Stimulated activated CD4-positive, alpha-beta T cell treated with anti-CD3 and anti-CD28 coated beads, TNF-alpha, amount 100 ng/mL, for 1 hour (primary cell): ENCODE measurements around the gene TPSAB1.
A peak's percentile ranks its signal among the peaks of the same experiment; 100 is the strongest.
"Not testable (repeated sequence)": the region's sequence is repeated elsewhere in the genome, so short reads cannot be mapped to it uniquely, and the experiment has no call there.

ENCODE experiments used
- DNase-seq, 3 donors: peaks; one replicate each; pipeline ENCODE4 v3.0.0-alpha.2; 2020; ENCODE audit warnings: low read depth in 3 of 3, low spot score in 1 of 3

Gene TPSAB1

DNA sequence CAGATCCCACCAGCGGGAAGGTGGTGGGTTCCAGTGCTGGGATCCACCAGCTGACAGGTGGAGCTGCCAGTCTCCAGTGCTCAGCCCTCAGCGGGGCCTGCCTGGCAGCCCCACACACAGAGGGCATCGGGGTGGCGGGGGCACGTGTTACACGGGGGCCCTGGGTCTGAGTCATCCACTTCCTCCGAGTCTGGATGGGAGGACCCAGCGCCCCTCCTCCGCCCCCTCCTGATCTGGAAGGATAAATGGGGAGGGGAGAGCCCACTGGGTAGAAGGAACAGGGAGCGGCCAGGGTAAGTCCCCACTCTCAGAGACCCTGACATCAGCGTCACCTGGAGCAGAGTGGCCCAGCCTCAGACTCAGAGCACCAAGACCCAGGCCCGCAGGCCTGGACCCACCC is at the start of gene TPSAB1:
Gene TPSAB1, plus strand, starts transcription at position 270 of the 400 bp plus-strand sequence. CDS start 234 bp downstream, outside the sequence.
- not testable (repeated sequence) for DNase-seq

DNA sequence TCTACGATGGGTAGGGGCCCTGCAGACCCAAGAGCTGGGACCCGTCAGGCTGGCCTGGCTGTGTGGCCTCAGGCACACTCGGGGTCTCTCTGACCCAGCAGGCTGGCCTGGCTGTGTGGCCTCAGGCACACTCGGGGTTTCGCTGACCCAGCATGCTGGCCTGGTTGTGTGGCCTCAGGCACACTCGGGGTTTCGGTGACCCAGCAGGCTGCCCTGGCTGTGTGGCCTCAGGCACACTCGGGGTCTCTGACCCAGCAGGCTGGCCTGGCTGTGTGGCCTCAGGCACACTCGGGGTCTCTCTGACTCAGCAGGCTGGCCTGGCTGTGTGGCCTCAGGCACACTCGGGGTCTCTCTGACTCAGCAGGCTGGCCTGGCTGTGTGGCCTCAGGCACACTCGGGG is 49.7 kb upstream of the TPSAB1 start:
- not testable (repeated sequence) for DNase-seq

DNA sequence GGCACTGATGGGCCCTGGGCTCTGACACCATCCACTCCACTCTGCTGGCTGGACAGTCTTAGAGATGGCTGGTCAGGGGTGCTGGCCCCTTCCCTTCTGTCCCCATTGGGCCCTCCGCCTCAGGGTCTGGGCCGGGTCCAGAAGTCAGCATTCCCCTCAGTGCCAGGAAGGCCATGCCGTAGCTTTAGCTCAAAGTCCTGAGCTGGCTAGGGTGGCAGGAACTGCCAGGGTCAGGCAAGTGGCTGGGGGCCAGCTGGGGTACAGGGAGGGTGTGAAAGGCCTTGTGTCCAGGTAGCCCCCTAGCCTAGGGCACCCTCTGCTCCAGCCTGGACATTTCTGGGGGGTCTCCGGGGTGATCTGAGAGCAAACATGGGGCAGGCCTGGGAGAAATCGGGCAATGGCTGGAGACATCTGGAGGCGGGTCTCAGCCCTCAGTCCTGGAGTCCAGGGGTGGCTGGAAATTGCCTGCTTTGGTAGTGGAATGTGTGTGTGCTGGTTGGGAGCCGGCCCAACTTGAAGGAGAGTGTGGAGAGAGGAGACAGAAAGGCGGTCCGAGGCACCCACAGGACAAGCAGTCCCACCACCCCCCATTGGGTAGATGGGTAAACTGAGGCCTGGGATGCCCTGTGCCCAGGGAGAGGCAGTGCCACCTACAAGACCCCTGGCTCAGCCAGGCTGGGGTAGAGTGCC is 48.0 kb upstream of the TPSAB1 start:
- no peak for DNase-seq

DNA sequence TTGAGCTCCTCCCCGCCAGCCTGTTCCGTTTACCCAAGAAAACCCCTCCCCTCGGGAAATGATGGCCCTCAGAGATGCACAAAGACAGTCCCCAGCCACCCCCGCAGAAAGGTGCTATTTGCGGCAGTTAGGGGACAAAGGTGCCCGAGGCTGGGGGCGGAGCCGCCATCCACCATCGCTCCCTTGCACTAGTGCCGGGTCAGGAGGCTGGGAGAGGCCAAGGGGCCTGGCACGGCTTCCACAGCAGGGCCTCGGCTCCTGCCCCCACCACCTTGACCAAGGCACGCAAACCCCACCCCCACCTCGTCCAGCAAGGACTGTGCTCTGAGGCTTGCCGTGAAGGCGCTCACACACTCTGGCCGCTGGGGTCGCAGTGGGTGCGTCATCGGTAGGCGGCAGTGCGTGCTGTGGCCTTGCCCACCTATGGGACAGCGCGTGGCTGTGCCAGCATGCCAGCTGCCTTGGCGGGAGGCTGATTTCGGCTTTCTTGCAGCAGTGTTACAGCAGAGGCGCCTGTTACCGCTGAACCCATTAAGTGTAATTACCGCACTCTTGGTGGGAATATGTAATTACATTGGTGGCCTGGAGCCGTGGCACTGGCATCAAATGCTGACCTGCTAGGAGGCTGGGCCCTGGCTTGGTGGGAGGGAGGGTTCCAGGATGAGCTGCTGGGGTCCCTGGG is 47.2 kb upstream of the TPSAB1 start:
- no peak for DNase-seq

DNA sequence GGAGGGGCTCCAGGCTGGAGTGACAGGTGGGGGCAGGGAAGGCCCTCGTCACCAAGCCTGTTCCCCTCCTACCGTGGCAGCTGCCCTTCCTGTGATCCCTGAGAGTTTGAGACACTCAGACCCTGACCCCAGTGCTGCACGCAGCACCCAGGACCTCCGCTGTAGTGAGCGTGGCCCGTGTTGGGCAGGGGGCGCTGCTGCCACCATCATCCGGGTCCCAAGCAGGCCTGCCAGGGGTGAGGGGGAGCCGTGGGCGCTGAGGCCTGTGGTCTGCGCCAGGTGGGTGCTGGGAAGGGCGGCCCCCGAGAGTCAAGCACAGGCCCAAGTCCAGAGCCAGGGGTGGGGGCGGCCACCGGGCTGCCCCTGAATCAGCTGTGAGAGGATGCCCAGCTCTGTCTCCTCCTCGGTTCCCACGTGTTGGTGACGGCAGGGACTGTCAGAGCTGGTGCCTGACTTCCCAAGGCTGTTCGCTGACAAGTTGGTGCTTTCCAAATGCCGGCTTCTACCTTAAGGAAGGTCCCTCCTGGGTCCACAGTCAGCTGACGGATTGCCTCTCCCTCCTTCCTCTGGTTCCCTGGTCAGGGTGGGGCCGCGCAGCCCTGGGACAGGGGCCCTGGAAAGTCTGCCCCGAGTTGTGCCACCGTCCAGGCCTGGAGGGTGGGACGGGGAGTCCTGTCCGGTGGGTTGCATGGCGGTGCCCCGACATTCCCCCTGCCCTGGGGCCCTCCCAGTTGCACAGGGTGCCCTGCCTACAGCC is 46.5 kb upstream of the TPSAB1 start:
- DNase-seq = no peak

DNA sequence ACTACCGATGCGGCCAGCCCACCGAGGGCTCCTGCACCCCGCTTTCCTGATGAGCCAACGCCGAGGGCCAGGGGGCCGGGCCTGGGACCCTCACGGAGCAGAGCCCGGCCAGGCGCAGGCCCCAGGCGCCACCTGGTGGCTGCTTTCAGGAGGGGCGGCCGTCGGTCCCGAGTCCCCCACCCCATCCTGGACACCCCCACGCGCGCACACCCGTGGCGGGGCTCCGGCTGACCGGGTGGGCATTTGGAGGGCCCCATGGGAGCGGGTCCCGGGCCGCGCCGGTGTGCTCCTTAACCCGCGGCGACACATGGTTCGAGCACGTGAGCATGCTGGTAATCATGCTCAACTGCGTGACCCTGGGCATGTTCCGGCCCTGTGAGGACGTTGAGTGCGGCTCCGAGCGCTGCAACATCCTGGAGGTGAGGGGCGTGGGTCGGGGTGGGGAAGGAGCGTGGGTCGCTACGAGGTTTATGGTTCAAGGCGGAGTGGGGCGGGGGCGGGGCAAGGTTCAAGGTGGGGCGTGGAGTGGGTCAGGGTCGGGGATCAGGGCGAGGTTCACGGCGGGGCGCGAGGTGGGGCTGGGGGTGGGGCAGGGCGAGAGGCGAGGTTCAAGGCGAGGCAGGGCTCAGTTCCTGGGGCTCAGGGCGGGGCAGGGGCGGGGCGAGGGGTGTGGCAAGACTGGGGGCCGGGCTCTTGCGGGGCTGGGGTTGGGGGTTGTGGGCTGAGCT is 45.7 kb upstream of the TPSAB1 start:
- DNase-seq = peak in 1 of 3 donors; percentile 16

DNA sequence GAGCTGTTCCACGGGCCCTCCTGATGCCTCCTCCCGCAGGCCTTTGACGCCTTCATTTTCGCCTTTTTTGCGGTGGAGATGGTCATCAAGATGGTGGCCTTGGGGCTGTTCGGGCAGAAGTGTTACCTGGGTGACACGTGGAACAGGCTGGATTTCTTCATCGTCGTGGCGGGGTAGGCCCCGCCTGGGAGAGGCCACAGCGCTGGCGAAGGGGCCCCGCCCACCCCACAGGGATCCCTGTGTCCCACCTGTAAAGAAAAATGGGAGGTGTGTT is 45.2 kb upstream of the TPSAB1 start:
- DNase-seq = no peak

DNA sequence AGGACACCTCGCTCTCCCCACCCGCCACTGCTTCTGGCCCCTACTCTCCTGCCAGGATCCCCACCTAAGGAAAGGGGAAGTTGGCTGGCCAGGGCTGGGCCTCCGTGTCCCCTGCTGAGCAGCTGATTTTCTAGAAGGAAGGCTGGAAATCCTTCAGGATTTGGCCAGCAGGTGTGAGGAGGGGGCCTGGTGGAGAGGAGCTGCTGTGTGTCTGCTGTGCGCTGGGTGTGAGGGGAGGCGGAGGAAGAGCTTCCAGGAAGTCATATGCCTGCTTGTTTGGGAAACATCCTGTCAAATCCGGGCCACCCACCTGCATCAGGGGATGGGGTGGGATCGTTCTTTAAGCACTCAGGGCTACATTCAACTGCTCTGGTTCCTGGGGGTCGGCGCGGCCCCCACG is 44.0 kb upstream of the TPSAB1 start:
- no peak for DNase-seq

DNA sequence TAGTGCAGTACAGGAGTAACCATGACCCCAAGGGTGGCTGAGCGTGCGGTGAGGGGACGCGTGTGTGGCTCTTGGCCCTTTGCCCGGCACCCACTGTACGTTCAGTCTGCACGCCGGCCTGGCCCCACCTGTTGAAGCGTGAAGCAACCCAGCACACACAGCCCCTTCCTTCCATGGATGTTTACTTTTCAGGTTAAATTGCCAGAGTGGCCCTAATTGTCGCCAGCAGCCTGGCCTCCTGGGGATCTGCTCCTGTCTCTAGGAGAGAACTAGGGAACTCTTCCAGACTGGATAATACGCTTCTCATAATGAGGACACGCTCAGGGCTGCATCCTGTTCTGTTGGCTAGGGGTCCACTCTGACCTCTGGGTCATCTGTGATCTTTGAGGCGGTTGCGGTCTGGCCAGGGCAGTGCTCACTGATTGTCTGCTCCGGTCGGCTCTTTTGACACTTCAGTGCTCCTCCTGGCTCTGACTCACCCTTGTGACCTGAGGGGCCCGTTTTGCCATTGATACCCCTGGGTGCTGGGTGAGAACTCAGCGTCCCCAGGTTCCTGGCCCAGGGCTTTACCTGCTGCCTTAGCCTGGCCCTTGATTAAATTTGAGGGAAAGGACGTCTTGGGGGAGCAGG is 43.2 kb upstream of the TPSAB1 start:
- no peak for DNase-seq

DNA sequence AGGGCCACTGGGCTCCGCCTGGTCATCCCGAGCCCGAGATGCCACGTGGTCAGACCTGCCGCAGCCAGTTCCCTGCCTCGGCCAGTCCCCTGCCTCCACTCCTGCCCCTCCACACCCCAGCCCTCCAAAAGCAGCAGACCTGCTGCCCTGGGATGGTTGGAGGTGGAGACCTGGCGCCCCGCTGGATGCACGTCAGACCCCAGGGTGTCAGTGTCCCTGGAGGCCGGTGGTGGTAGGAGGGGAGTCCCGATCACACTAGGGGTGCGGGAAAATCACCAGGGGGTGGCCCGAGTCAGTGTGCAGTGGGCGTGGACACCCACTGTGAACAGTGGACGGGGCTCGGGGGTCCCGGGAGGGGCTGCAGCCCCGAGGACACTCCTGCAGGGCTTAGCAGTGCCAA is 42.3 kb upstream of the TPSAB1 start:
- DNase-seq = no peak

DNA sequence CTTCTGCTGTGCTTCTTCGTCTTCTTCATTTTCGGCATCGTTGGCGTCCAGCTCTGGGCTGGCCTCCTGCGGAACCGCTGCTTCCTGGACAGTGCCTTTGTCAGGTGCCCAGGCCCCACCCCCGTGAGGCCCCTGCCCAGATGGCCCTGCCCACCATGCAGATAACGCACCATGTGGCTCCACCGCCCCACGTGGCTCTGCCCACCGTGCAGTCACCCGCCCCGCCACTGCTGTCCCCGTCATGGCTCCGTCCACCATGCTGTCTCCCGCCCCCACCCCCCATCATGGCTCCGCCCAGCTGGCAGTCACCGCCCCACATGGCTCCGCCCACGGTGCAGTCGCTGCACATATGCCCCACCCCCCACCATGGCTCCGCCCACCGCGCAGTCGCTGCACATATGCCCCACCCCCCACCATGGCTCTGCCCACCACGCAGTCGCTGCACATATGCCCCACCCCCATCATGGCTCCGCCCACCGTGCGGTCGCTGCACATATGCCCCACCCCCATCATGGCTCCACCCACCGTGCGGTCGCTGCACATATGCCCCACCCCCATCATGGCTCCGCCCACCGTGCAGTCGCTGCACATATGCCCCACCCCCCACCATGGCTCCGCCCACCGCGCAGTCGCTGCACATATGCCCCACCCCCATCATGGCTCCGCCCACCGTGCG is 41.7 kb upstream of the TPSAB1 start:
- not testable (repeated sequence) for DNase-seq

DNA sequence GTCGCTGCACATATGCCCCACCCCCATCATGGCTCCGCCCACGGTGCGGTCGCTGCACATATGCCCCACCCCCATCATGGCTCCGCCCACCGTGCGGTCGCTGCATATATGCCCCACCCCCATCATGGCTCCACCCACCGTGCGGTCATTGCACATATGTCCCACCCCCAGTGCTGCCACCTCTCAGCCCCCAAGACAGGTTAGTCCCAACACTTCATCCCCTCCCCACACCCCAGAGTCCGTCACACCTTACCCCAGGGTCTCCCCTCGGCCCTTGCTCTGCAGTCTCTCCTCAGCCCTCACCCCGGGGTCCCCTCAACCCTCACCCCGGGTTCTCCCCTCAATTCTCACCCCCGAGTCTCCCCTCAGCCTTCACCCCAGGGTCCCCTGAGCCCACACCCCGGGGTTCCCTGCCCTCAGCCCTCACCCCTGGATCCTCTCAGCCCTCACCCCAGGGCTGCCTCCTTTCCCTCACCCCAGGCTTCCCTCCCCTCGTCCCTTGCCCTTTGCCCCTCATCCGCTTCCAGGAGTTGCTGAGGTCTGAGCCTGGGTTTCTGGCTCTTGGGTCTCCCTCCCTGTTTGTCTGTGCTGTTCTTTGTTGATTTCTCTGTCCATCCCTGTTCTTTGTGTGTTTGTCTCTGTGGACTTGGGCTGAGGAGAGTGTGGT is 41.0 kb upstream of the TPSAB1 start:
- no peak for DNase-seq

DNA sequence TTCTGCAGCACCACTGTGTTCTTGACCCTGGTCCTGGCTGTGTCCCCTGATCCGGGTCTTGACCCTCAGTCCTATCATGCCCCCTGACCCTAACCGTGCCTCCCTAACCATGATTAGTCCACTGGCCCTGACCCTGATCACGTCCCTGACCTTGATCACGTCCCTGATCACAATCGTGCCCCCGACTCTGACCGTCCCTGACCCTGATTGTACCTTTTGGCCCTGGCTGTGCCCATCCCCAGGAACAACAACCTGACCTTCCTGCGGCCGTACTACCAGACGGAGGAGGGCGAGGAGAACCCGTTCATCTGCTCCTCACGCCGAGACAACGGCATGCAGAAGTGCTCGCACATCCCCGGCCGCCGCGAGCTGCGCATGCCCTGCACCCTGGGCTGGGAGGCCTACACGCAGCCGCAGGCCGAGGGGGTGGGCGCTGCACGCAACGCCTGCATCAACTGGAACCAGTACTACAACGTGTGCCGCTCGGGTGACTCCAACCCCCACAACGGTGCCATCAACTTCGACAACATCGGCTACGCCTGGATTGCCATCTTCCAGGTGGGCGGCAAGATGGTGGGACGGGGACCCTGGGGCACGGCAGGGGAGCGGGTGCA is 40.4 kb upstream of the TPSAB1 start:
- DNase-seq = no peak

DNA sequence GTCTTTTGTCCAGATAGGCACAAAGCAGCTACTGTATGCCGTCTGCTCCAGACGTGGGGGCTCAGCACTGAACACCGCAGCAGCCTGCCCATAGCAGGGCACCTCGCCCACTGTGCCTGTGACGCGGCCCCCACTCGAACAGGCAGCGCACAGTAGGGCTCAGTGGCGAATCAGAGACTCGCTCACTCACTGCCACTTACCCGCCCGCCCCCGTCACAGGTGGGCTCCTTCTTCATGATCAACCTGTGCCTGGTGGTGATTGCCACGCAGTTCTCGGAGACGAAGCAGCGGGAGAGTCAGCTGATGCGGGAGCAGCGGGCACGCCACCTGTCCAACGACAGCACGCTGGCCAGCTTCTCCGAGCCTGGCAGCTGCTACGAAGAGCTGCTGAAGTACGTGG is 39.1 kb upstream of the TPSAB1 start:
- DNase-seq = no peak

DNA sequence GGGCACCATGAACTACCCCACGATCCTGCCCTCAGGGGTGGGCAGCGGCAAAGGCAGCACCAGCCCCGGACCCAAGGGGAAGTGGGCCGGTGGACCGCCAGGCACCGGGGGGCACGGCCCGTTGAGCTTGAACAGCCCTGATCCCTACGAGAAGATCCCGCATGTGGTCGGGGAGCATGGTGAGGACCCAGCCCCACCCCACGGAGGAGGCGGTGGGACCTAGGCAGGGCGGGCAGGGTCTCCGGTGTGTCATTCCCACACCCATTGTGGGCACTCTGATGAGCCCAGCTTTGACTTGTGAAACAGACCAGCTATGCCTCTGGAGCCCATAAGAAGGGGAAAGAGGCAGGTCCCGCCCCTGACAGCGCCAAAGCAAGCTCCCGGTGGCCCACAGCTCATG is 38.2 kb upstream of the TPSAB1 start:
- no peak for DNase-seq

DNA sequence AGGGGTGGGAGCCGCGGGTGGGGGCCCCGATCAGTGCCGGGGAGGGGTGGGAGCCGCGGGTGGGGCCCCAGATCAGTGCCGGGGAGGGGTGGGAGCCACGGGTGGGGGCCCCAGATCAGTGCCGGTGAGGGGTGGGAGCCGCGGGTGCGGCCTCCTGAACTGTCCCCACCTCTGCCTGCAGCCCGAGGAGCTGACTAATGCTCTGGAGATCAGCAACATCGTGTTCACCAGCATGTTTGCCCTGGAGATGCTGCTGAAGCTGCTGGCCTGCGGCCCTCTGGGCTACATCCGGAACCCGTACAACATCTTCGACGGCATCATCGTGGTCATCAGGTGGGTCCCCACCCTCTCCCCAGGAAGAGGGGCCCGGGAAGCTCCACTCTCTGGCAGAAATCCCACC is 35.6 kb upstream of the TPSAB1 start:
- DNase-seq = no peak

DNA sequence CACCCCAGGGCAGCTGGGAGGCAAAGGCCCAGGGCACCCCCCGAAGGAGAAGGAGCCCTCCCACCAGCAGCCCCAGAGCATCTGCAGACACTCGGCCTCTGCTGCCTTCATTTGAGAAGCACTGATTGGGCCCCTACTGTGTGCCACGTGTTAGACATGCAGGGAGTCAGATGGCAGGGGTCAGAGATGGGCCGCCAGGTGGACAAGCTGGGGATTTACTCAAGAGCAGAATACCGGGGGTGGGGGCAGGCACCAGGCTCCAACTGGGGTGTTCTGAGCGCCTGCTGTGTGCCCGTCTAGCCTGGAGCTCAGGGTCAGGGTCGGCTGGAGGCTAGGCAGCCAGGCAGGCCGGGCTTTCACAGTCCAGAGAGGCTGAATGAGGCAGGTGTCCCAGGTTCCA is 34.2 kb upstream of the TPSAB1 start:
- no peak for DNase-seq

DNA sequence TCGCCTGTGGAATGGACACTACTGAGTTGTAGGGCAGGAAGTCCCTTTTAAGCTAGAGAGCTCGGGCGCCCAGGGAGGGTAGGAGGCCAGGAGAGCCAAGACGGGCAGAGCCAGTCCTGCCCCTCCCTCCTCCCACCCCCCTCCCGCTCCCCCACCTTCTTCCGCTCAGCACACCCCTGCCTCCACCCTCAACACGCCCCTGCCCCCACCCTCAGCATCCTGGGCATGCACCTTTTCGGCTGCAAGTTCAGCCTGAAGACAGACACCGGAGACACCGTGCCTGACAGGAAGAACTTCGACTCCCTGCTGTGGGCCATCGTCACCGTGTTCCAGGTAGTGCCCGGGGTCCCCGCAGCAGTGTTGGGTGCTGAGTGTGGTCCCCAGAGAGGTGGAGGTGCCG is 33.7 kb upstream of the TPSAB1 start:
- DNase-seq = no peak

DNA sequence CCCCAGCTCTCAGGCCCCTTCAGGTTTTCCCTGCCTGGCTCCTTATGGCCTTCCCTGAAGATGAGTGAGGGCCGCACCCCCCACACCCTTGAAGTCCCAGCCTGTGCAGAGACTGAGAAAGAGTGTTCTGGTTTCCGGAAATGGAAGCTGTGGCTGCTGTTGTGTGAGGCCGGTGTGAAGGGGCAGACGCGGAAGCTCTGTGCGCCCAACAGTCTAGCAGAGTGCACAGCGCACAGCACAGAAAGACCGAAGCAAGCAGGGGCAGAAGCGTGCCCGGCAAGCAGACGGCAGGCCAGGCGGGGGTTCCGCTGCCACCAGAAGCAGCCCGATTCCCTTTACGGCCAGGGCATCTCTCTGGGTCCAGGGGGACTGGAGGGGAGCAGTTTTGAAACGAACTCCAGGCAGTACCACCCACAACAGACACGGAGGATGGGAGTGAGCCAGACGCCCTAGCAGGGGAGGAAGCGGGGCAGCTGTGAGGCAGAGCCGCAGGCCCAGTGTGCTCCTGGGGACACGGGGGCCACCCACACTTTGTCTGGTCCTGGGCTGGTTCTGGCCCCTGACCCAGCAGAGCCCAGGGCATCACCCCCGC is 32.2 kb upstream of the TPSAB1 start:
- DNase-seq = no peak
